ENCODE results near the gene FOXC2.

GRCh38 chr16:86566966-86567700, 504 bp downstream of the FOXC2 start:
- TF ChIP-seq CTCF (optimal IDR thresholded peaks at IDR 0.05 in 1 of 3, IDR thresholded peaks at IDR 0.05 in 1 of 3, conservative IDR thresholded peaks at IDR 0.05 in 1 of 3; ENCODE audit: extremely low read depth in 1 of 3, insufficient read depth in 2 of 3, low read length in 3 of 3): no peak
- peak; percentile 98 for TF ChIP-seq EZH2 (IDR thresholded peaks at IDR 0.05; ENCODE audit: low read length)
